ENCODE measurements around the gene PHF23.
A peak's percentile ranks its signal among the peaks of the same experiment; 100 is the strongest.

PHF23 gene

GRCh38 chr17:7241783-7242716, 2.8 kb upstream of the PHF23 start, which contains the start of gene GABARAP:
Gene GABARAP, minus strand, starts transcription at chr17:7242449. Its CDS starts 119 bp downstream, at chr17:7242330.
- H3K27ac ChIP-seq, result peak within 1 kb of the TSS; percentile 98
- TF ChIP-seq ZFX (IDR thresholded peaks at IDR 0.05; ENCODE audit: borderline replicate concordance) (no peak), CTCF (IDR thresholded peaks at IDR 0.05) (no peak)

- TF ChIP-seq CTCF (IDR thresholded peaks at IDR 0.05), result no peak
- no peak for TF ChIP-seq ZFX (IDR thresholded peaks at IDR 0.05; ENCODE audit: borderline replicate concordance)
- peak overlapping the region; percentile 98 for H3K27ac ChIP-seq
Observed at GRCh38 chr17:7241090-7241733, 2.0 kb upstream of the PHF23 start.

- no peak for TF ChIP-seq CTCF (IDR thresholded peaks at IDR 0.05)
- no peak for TF ChIP-seq ZFX (IDR thresholded peaks at IDR 0.05; ENCODE audit: borderline replicate concordance)
- peak overlapping the region; percentile 98 for H3K27ac ChIP-seq
Observed at GRCh38 chr17:7240375-7240774, 1.1 kb upstream of the PHF23 start.

GRCh38 chr17:7238420-7239090, 702 bp downstream of the PHF23 start:
- H3K27ac ChIP-seq, result peak overlapping the region; percentile 98
- TF ChIP-seq ZFX (IDR thresholded peaks at IDR 0.05; ENCODE audit: borderline replicate concordance), result no peak
- no peak for TF ChIP-seq CTCF (IDR thresholded peaks at IDR 0.05)

GRCh38 chr17:7237761-7238419, 1.4 kb downstream of the PHF23 start:
- peak overlapping the region; percentile 98 for H3K27ac ChIP-seq
- TF ChIP-seq CTCF (IDR thresholded peaks at IDR 0.05) (no peak), ZFX (IDR thresholded peaks at IDR 0.05; ENCODE audit: borderline replicate concordance) (no peak)

GRCh38 chr17:7237266-7237760, 1.9 kb downstream of the PHF23 start:
- TF ChIP-seq ZFX (IDR thresholded peaks at IDR 0.05; ENCODE audit: borderline replicate concordance), result no peak
- TF ChIP-seq CTCF (IDR thresholded peaks at IDR 0.05), result no peak
- H3K27ac ChIP-seq, result peak overlapping the region; percentile 98

Data from 22Rv1 (cell line).